ENCODE data around the gene MKRN2.

DNA sequence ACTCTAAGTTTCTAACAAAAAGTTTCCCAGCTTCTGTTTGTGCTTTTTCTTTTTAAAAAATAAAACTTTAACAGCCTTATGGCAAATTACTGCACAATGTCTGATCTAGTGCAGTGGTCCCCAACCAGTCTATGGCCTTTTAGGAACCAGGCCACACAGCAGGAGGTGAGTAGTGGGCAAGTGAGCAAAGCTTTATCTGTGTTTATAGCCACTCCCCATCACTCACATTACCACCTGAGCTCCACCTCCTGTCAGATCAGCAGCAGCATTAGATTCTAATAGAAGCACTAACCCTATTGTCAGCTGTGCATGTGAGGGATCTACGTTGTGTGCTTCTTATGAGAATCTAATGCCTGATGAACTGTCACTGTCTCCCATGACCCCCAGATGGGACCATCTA lies 5.6 kb downstream of the MKRN2 start:
- TF ChIP-seq CTCF (conservative IDR thresholded peaks at IDR 0.05 in 1 of 2, IDR thresholded peaks at IDR 0.05 in 1 of 2; ENCODE audit: extremely low read depth in 1 of 2, insufficient read depth in 1 of 2, low read depth in 1 of 2, low read length in 2 of 2) (no peak), EZH2 (IDR thresholded peaks at IDR 0.05; ENCODE audit: borderline replicate concordance, low read length) (no peak)
